Smooth muscle cell (in vitro differentiated cells): Measurements from ENCODE around the gene EREG. TPM values are rescaled to one million over a fixed set of nuclear protein-coding genes. Genes with fewer than 3 reads are reported as not detected.

Experiments used
- DNase-seq: peaks from one replicate; lab custom pipeline; 2025; ENCODE audit not compliant: unreplicated experiment; lab: John Stamatoyannopoulos, UW
- H2AFZ ChIP-seq: fragments of 200-600 bp; sonication (generic); 2 replicates; pipeline ENCODE4 v1.6.0; 2016; ENCODE audit warnings: antibody characterized with exemption, low read depth, mild to moderate bottlenecking
- H3F3A ChIP-seq: fragments of 200-600 bp; sonication (generic); 2 replicates; pipeline ENCODE4 v1.6.0; 2017; ENCODE audit warnings: antibody characterized with exemption, low read depth
- H3K27ac ChIP-seq: fragments of 200-600 bp; sonication (generic); 2 replicates; pipeline ENCODE4 v1.5.1; 2016; ENCODE audit warnings: low read depth, mild to moderate bottlenecking
- H3K27me3 ChIP-seq: fragments of 200-600 bp; sonication (generic); 2 replicates; pipeline ENCODE4 v1.6.1; 2016; ENCODE audit warnings: low read depth, mild to moderate bottlenecking
- H3K36me3 ChIP-seq: fragments of 200-600 bp; sonication (generic); 2 replicates; pipeline ENCODE4 v1.5.1; 2016; ENCODE audit warnings: low read depth
- H3K4me1 ChIP-seq: fragments of 200-600 bp; sonication (generic); 2 replicates; pipeline ENCODE4 v1.5.1; 2016; ENCODE audit warnings: low read depth
- H3K4me2 ChIP-seq: fragments of 200-600 bp; sonication (generic); 2 replicates; pipeline ENCODE4 v1.6.0; 2016; ENCODE audit warnings: mild to moderate bottlenecking
- H3K4me3 ChIP-seq: fragments of 200-600 bp; sonication (generic); 2 replicates; pipeline ENCODE4 v1.5.1; 2016; ENCODE audit warnings: mild to moderate bottlenecking
- H3K79me2 ChIP-seq: fragments of 200-600 bp; sonication (generic); 2 replicates; pipeline ENCODE4 v1.6.0; 2016; ENCODE audit warnings: low read depth, mild to moderate bottlenecking
- H3K9ac ChIP-seq: fragments of 200-600 bp; sonication (generic); 2 replicates; pipeline ENCODE4 v1.6.0; 2016; ENCODE audit warnings: low read depth
- H3K9me3 ChIP-seq: fragments of 200-600 bp; sonication (generic); replicated peaks from 2 replicates; pipeline ENCODE4 v1.5.1; 2016; ENCODE audit warnings: low read depth
- H4K20me1 ChIP-seq: fragments of 200-600 bp; sonication (generic); 2 replicates; pipeline ENCODE4 v1.6.0; 2016; ENCODE audit warnings: low read depth
- CTCF ChIP-seq: fragments of 200-600 bp; sonication (generic); IDR thresholded peaks from 2 replicates; pipeline ENCODE4 v1.5.1; 2017; ENCODE audit warnings: borderline replicate concordance, mild to moderate bottlenecking, antibody characterized with exemption; ENCODE audit not compliant: insufficient read depth, poor library complexity, severe bottlenecking
- WGBS: methylation state at CpG from one replicate; pipeline ENCODE4 v1.1.7; 2016; ENCODE audit warnings: low lambda C conversion rate; 5-methylcytosine and 5-hydroxymethylcytosine counted together
- polyA plus RNA-seq: library from polyadenylated mRNA; unstranded; fragments of >200 nt; fragmentation: Nextera tagmentation; extraction: Ambion mirVana; gene quantifications from 2 replicates; pipeline ENCODE4 v1.2.1, GENCODE V29; 2016
- total RNA-seq: library from RNA; depleted of rRNA; stranded (reverse); fragments of >200 nt; gene quantifications from 2 replicates; pipeline ENCODE4 v1.2.3, GENCODE V29; 2014

EREG gene
- total and polyA plus RNA-seq, 2 experiments from 2014 or later: 0.55 to 1.9 TPM

- H3K4me1 ChIP-seq: no peaks in the 10 kb centered on the region
These were observed 53.2 kb downstream of the EREG start for GRCh38 chr4:74418063-74418670.

GRCh38 chr4:74420863-74421262, 55.9 kb downstream of the EREG start:
- no peaks in the 10 kb centered on the region for H4K20me1 ChIP-seq
- H3K79me2 ChIP-seq: no peaks in the 10 kb centered on the region
- H3K9me3 ChIP-seq: no peaks in the 10 kb centered on the region
- H3K36me3 ChIP-seq: no peaks in the 10 kb centered on the region
- 98% methylated on average over 5 of the region's 5 CpGs for WGBS
- H3K27ac ChIP-seq: no peak overlapping the region
- peak overlapping the region; percentile 36 for H2AFZ ChIP-seq
- no peaks in the 10 kb centered on the region for H3K27me3 ChIP-seq
- no peak overlapping the region for H3K4me2 ChIP-seq
- no peak overlapping the region for H3K9ac ChIP-seq
- no peak for DNase-seq
- H3K4me3 ChIP-seq: no peak overlapping the region
- H3K4me1 ChIP-seq: no peaks in the 10 kb centered on the region
- H3F3A ChIP-seq: no peaks in the 10 kb centered on the region
- no peak for TF ChIP-seq CTCF

More at GRCh38 chr4:74418063-74418670, 53.2 kb downstream of the EREG start:
- no peaks in the 10 kb centered on the region for H3K79me2 ChIP-seq
- no peaks in the 10 kb centered on the region for H3K36me3 ChIP-seq
- H3K9ac ChIP-seq: no peak overlapping the region
- no peaks in the 10 kb centered on the region for H3F3A ChIP-seq
- no peak overlapping the region for H2AFZ ChIP-seq
- no peak for TF ChIP-seq CTCF
- 73% methylated on average over 6 of the region's 6 CpGs for WGBS
- DNase-seq: no peak
- peak overlapping the region; percentile 56 for H3K27ac ChIP-seq
- H3K4me2 ChIP-seq: peak overlapping the region; percentile 18
- no peaks in the 10 kb centered on the region for H4K20me1 ChIP-seq
- H3K27me3 ChIP-seq: no peaks in the 10 kb centered on the region
- H3K4me3 ChIP-seq: no peak overlapping the region
- no peaks in the 10 kb centered on the region for H3K9me3 ChIP-seq

GRCh38 chr4:74423104-74423503, 58.2 kb downstream of the EREG start:
- H3K27me3 ChIP-seq: no peaks in the 10 kb centered on the region
- 5% methylated on average over 1 of the region's 1 CpG for WGBS
- H3K79me2 ChIP-seq: no peaks in the 10 kb centered on the region
- H3K27ac ChIP-seq: peak overlapping the region; percentile 91
- H3K9me3 ChIP-seq: no peaks in the 10 kb centered on the region
- no peak overlapping the region for H2AFZ ChIP-seq
- DNase-seq: no peak
- H3K4me1 ChIP-seq: no peaks in the 10 kb centered on the region
- H3K9ac ChIP-seq: peak overlapping the region; percentile 58
- H3K4me2 ChIP-seq: peak overlapping the region; percentile 42
- no peaks in the 10 kb centered on the region for H3F3A ChIP-seq
- no peaks in the 10 kb centered on the region for H3K36me3 ChIP-seq
- no peak overlapping the region for H3K4me3 ChIP-seq
- H4K20me1 ChIP-seq: no peaks in the 10 kb centered on the region
- no peak for TF ChIP-seq CTCF

GRCh38 chr4:74424111-74424510, 59.2 kb downstream of the EREG start:
- Histone ChIP-seq H2AFZ (no peak overlapping the region), H3K9ac (peak overlapping the region; percentile 57), H3K27me3 (no peaks in the 10 kb centered on the region), H3K79me2 (no peaks in the 10 kb centered on the region), H3F3A (no peaks in the 10 kb centered on the region), H3K9me3 (no peaks in the 10 kb centered on the region), H3K27ac (peak overlapping the region; percentile 91), H3K4me1 (no peaks in the 10 kb centered on the region), H4K20me1 (no peaks in the 10 kb centered on the region), H3K36me3 (no peaks in the 10 kb centered on the region), H3K4me3 (no peak overlapping the region), H3K4me2 (peak overlapping the region; percentile 42)
- no peak for DNase-seq
- 95% methylated on average over 2 of the region's 2 CpGs for WGBS
- no peak for TF ChIP-seq CTCF
